GM18505 (cell line): Measurements from ENCODE around the gene DNAH9.

Experiments used
- ATAC-seq: cut with Tn5 transposase; IDR thresholded peaks from one replicate; pipeline ENCODE4 v1.9.1; 2021; ENCODE audit not compliant: unreplicated experiment
- POLR2A ChIP-seq: IDR thresholded peaks from 4 replicates; pipeline ENCODE4 v1.6.1; 2011; ENCODE audit warnings: borderline replicate concordance; ENCODE audit not compliant: insufficient read depth, insufficient read length; ENCODE audit errors: extremely low read depth

Gene DNAH9

DNA sequence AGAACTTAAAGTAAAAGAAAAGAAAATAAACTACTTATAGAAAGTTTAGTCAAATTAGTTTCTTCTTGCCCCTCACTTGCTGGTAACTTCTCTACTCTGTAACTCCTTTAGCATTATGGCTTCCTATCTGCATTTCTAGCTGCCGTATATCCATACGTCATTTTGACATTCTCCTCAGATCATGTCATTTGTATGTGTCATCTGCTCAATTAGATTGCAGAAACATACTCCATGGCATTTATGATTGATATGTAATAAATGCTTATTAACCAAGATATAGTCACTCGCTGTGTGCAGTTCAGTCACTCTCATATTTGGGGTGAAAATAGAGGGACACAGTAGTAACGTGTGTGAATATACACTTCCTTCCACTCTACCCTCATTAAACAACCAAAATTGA, 295.6 kb downstream of the DNAH9 start:
- TF ChIP-seq POLR2A: no peak
- ATAC-seq: no peak

DNA sequence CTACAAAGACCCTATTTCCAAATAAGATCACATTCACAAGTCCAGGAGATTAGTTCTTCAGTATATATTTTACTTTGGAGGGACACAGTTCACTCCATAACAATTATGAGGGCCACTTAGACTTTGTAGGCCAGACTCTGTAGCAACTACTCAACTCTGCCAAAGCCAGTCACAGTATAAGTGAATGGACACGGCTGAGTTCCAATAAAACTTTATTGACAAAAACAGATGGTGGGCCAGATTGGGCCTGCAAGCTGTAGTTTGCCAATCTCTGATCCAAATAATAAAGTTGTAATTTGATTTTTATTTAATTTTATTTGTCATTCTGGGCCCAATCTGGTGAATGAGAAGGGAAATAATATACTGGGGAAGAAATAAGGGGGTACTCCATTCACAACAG, 297.9 kb downstream of the DNAH9 start:
- TF ChIP-seq POLR2A: no peak
- no peak for ATAC-seq

DNA sequence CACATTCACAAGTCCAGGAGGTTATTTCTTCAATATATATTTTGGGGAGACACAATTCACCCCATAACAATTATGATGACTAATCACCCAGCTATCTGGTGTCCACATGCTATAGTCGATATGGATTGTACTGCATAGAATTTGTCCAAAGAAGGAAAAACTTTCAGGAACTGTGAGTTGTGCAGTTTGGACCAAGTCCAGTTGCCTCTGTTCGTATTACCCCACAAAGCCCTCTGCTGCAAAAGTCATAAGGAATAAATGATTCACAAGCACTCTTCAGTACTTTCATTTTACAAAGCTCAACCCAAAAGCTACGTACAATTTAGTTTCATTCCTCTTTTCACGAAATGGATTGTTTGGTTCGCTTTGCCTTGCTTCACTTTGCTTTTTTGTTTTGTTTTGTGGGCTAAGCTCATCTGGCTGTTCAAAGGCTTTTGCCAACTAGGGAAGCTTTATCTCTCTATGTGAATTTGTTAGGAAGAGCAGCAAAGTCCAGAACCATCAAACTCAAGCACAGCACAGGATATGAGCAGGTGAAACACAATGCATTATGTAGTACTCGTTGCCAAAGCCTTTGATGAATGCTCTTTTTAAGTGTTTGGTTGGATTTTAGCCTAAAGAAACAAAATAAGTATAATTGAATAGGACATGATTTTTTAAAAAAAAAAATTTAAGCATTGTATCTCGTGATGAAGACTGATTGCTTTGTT, 300.4 kb downstream of the DNAH9 start:
- no peak for TF ChIP-seq POLR2A

DNA sequence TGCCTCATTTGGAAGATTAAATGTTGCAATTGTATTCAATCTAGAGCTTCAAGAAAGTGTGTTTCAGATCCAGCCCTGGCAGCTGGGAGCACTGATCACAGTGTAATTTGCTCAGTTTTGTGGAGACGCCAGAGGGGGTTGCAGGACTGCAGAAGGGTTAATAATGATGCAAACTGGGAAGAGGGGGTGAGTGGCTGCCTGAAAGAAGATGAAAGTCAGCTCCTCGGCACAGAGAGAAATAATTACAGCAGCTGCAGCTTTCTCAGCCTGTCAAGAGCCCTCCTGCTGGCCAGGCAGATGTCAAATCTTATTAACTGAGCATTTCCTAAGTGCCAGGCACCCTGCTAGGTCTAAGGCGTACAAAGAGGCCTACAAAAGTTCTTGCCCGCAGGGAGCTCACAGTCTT, 301.3 kb downstream of the DNAH9 start:
- no peak for ATAC-seq
- no peak for TF ChIP-seq POLR2A

More for the DNA sequence above, 300.4 kb downstream of the DNAH9 start:
- ATAC-seq: no peak

GRCh38 chr17:11900041-11900476, 301.8 kb downstream of the DNAH9 start:
- TF ChIP-seq POLR2A: no peak
- no peak for ATAC-seq

DNA sequence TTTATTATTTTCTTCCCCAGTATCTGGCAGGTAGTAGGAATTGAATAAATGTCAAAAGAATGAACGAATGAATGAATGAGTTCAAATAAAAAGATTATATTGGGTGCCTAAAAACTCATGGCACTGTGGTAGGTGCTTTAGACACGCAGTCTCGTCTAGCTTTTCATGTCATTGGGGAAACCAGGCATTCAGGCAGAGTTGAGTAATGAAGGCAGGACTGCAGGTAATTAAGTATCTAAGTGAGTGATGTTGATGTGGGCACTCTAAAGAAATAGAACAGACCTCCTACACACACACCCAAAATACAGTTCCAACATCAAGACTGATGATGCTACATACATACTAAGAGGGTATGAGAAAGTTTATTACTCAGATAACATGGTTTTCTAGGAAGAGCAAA, 302.4 kb downstream of the DNAH9 start:
- no peak for TF ChIP-seq POLR2A
- no peak for ATAC-seq

- TF ChIP-seq POLR2A: no peak
- no peak for ATAC-seq
Observed at GRCh38 chr17:11901931-11902330, 303.7 kb downstream of the DNAH9 start.

DNA sequence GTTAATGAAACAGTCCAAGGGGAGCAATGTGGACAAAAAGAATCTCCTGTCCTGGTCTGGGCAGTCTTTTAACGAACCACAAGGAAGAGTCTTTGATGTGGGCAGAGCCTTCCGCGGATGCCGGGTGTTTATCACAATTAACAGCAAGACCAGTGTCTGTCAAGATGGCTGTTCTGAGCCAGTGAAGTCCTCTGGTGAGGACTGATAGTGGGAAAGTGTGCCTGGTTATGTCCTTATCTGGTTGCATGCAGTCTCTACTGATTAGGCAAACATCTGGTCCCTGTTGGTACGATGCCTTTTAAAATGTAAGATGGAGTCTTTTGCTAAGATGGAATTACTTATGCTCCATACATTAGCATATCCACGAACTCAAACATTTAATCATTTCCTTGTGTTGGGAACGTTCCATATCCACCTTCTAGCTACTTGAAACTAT, 310.5 kb downstream of the DNAH9 start:
- TF ChIP-seq POLR2A: no peak

DNA sequence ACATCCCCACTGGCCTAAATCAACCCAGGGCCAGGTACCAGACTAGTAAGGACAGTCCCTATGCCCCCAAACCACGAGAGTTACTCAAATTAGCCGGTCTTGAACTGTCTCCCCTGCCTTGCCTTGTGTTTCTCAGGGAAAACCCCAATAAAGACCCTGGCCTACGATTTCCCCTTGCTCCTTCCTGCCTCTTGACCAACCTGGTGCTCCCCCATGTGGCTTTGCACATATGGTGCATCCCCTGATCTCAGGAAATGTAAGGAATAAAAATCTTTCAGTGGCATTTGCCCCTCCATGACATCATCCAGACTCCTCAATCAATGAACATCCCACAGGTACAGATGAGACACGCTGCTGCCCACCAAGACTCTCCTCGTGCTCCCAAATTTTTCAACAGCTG, 311.1 kb downstream of the DNAH9 start:
- TF ChIP-seq POLR2A: no peak
- no peak for ATAC-seq

More for the DNA sequence above, 310.5 kb downstream of the DNAH9 start:
- no peak for ATAC-seq

DNA sequence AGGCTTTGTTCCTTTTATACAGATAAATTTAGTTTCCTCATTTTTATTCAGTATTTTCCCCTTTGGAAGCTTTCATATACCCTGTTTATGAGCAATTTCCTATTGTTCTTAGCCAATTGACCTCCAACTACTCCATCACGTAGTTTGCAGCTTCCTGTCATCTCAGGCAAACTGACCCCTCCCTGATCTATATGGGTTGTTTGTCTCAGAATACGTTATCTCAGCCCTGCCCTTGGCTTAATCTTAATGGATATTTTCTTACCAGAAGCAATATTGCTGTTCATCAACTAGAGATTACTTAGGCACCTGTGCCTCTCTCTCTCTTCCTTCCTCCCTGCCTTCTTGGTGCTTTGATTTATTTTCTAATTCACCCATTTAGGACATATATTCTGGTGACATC, 317.8 kb downstream of the DNAH9 start:
- TF ChIP-seq POLR2A: no peak
- ATAC-seq: no peak

GRCh38 chr17:11917415-11917814, 319.1 kb downstream of the DNAH9 start:
- no peak for ATAC-seq
- TF ChIP-seq POLR2A: no peak

- no peak for ATAC-seq
- TF ChIP-seq POLR2A: no peak
Observed at GRCh38 chr17:11921296-11921695, 323.0 kb downstream of the DNAH9 start.

DNA sequence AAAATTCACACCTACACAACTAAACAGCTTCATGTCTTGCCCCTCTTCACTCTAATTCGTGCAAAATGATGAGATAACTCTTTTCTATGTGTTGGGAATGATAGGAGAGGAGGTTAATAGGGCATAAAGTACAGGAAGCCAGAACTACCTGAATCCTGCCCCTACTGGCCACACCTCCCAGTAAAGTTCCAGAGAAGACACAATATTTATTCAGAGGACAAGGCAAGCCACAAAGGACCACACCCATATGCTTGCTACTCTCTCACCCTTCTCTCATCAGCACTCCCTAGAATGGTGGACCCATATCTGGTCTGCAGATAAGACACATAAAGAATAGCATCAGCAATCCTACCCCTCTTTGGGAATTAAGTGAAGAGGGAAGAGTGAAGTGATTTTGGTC, 324.4 kb downstream of the DNAH9 start:
- no peak for ATAC-seq
- no peak for TF ChIP-seq POLR2A

- TF ChIP-seq POLR2A: no peak
- no peak for ATAC-seq
Observed at GRCh38 chr17:11924076-11924475, 325.8 kb downstream of the DNAH9 start.
